Activated T-cell treated with anti-CD3 and anti-CD28 coated beads, Interleukin-2, amount 50 U/mL, for 1 hour (primary cell): ENCODE data around the gene WNT8A.
"Not testable (repeated sequence)": the region's sequence is repeated elsewhere in the genome, so short reads cannot be mapped to it uniquely, and the experiment has no call there.

Experiments used
- DNase-seq: peaks from one replicate; pipeline ENCODE4 v3.0.0-alpha.2; 2020

WNT8A gene

GRCh38 chr5:138083702-138084101, at the start of gene WNT8A:
Gene WNT8A, plus strand, starts transcription at chr5:138084033. Its CDS starts 95 bp downstream, at chr5:138084128.
- DNase-seq = no peak

- DNase-seq = peak; percentile 50
Observed at GRCh38 chr5:138035605-138036537, 48.0 kb upstream of the WNT8A start.

GRCh38 chr5:138037271-138037670, 46.6 kb upstream of the WNT8A start:
- DNase-seq = no peak

- no peak for DNase-seq
Observed at GRCh38 chr5:138037907-138038633, 45.8 kb upstream of the WNT8A start.

DNA sequence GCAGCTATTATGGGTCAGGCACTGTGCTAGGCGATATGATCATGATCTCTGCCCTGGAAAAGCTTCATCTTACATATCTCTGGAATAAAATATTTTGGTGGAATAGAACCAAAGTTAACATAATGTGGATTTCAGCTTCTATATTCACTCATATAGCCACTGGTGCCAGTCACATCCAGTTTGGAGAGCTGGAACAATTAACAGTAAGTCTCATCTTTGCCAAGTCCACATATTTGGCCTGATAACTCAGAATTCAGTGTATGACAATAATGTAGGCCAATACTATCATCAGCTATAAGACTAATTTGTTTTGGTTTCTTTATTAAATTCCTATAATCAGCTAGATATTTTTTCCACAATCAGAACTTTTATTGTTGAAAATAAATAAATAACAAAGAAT, 45.0 kb upstream of the WNT8A start:
- DNase-seq = no peak

DNA sequence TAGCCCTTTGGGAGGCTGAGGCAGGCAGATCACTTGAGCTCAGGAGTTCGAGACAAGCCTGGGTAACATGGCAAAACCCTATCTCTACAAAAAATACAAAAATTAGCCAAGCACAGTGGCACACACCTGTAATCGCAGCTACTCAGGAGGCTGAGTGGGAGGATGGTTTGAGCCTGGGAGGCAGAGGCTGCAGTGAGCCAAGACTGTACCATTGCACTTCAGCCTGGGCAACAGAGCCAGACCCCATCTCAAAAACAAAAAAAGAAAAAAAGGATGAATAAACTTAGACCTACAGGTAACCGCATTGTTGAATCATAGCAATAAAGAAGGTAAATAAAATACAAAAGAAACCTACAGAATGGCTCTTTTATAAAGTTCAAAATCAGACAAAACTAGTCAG, 38.5 kb upstream of the WNT8A start:
- not testable (repeated sequence) for DNase-seq

GRCh38 chr5:138051441-138052296, 32.2 kb upstream of the WNT8A start:
- DNase-seq = no peak

DNA sequence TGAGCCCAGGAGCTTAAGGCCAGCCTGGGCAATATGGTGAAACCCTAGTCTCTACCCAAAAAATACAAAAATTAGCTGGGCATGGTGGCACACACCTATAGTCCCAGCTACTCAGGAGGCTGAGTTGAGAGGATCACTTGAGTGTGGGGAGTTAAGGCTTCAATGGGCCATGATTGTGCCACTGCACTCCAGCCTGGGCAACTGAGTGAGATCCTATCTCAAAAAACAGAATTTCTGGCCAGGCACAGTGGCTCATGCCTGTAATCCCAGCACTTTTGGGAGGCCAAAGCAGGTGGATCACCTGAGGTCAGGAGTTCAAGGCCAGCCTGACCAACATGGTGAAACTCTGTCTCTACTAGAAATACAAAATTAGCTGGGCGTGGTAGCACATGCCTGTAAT, 31.1 kb upstream of the WNT8A start:
- DNase-seq = not testable (repeated sequence)

DNA sequence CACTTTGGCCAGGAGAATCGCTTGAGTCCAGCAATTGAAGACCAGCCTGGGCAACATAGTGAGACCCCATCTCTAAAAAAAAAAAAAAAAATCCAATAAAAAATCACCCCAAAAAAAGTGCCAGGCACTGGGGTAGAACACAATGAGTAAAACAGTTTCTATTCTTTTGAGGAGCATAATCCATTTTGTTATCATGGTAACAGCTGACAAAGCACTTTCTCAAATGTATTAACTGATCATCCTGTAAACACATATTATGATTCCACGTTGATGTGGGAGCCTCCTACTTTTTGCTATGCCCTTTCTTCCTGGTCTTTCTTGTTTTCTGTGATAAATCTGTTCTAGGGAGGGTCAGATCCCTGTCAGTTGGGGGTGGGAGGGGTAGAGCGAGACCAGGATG, 30.3 kb upstream of the WNT8A start:
- no peak for DNase-seq

GRCh38 chr5:138054206-138054605, 29.6 kb upstream of the WNT8A start:
- no peak for DNase-seq

DNA sequence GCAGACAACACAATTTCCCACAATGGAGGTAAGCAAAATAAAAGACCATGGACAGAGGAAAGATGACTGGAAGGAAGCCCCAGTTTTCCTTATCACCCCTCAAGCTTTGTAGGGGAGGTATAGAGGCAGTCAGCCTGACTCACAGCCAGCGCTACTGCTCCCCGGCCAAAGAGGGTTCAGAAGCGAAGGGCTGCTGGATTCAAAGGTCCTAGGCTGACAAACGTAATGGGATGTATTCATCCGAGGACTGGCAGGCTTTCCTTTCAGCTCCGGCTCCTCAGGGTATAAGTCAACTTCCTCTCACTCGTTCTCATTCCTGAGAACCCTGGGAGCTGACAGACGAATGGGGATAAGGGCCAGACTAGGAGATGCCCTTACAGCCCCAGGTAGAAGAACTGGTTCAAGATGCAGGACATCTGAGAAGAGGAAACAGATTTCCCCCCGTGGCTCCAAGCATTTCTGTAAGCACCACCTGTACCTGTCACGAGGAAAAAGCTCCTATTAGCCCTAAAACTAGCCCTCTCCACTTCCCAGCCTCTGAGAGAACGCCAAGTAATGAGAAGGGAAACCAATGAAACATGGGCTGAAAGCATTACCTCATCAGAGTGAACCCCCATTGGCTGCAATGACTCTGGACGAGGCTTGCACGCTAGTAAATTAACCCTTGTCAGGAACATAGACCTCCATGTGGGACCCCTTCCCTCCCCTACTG, 28.8 kb upstream of the WNT8A start:
- no peak for DNase-seq

DNA sequence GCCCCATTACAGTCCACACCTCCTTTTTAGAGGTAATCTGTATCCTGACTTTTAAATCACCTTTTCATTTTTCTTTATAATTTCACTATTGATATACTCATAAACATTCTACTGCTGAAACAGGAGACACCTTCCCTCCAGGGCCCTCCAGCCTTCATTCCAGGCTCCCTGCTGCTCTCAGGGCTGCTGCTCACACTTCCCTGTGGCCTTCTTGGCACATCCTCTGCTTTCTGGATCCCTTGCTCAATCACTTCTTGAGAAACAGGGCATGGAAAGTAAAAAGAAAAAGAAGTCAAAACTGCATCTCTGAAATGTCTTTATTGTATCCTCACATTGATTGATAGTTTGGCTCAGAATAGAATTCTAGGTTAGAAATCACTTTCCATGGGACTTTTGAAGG, 19.3 kb upstream of the WNT8A start:
- no peak for DNase-seq

GRCh38 chr5:138065102-138065501, 18.7 kb upstream of the WNT8A start:
- no peak for DNase-seq

DNA sequence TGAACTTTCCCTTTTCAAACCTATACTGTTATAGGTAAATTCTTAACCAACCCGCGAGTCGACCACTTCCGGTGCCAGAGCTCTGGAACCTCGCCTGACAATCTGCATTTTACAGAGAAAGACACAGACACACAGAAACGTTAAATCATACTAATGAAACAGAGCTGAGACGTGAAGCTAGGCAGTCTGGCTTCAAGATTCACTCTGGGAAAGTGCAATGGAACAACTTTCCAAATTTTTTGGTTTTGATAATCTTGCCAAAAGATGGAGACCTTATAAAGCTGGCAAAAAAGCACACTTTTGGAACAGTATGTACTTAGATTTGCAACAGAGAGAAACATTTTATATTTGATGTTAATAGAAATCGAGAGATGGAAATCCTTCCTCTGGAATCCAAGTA, 15.9 kb upstream of the WNT8A start:
- no peak for DNase-seq

GRCh38 chr5:138068742-138069600, 14.9 kb upstream of the WNT8A start:
- DNase-seq = peak; percentile 74

- DNase-seq = not testable (repeated sequence)
Observed at GRCh38 chr5:138070026-138070425, 13.8 kb upstream of the WNT8A start.

DNA sequence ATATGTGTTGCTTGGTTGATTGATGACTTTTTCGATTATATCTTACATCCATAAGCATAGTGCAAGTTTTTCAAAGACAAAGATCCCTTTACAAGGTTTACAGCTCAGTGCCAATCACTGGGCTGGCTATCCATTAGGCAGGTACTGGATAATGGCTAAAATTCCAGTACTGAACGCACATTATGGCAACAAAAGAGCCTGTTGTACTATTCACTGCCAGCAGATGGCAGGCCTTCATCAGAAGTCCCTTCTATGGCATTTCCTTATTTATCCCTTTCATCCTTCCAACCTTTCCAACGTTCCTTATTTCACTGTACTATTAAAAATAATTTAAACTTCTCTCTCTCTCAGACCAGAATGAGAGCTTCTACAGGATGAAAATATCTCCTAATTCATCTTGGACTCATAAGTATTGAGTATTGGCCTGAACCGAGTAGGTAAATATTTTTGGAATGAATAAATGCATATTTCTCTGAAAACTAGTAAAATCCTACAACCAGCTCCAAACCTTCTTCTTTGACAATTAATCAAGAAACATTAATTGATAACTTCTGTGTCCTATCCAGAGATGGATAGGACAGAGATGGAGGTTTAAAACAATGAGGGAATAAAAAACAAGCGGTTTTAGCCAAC, 6.7 kb upstream of the WNT8A start:
- peak; percentile 45 for DNase-seq

DNA sequence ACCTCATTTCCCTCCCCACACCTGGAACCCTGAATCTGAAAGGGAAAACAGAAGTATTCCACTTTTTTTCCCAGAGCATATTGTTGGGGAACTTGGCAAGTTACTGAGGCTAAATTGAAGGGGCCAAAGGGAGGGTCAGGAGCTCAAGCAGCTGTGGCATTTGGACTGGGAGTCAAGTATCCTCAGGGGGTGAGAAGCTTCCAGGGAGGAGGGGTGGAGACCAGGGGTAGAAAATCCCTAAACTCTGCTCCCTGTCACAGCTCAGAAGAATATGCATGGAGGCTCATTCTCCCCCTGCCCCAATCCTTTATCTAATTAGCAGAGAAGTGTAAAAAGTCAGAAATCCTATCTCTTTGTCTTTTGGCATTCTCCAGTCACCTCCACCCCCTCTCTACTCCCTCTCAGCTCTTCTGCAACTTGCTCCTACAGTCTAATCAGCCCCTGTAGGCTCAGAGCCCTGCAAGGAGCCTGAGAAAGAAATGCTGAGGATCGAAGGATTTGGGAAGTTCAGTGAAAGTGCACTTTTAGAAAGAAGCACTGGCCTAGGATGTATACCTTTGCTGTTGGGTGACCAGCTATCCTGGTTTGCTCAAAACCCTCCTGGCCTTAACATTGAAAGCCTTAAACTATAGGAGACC, 5.7 kb upstream of the WNT8A start:
- no peak for DNase-seq

DNA sequence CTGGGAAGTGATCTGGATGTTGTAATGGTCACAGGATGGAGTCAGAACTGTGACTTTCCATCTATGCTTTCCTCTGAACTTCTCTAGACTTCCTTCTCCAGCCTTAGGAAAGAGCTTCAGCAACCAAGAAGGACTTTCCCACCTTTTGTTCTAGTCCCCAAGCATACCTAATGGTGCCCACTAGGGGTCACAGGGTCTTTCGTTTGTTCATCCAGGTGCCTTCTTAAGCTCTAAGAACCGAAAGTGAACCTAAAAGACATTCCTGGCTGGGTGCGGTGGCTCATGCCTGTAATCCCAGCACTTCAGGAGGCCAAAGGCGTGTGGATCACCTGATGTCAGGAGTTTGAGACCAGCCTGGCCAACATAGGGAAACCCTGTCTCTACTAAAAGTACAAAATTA, 1.8 kb upstream of the WNT8A start:
- no peak for DNase-seq

DNA sequence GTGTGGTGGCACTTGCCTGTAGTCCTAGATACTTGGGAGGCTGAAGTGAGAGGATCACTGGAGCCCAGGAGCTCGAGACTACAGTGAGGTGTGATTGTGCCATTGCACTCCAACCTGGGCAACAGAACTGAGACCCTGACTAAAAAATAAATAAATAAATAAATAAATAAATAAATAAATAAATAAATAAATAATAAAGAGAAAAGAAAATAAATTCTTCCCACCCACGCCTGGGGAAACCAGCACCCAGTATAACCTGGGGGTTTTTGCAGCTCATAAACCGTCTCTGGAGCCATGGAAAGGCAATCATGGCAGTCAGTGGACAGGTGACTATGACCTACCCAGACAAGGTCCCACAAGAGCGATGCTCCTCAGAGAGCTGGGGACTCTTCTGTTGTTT, 7.9 kb downstream of the WNT8A start:
- no peak for DNase-seq
